Right cardiac atrium (tissue), 5 donors: ENCODE measurements around the gene FBXO38. TPM values are rescaled to one million over a fixed set of nuclear protein-coding genes. Genes with fewer than 3 reads are reported as not detected.

Experiments
- ATAC-seq, 2 donors: fragments of 200-7000 bp; cut with Tn5 transposase; one replicate each; pipeline versions ENCODE4 v1.8.0 to v1.9.1; 2020; ENCODE audit warnings: moderate library complexity in 2 of 2, mild to moderate bottlenecking in 1 of 2
- DNase-seq, 3 donors: peaks; one replicate each; pipeline ENCODE4 v3.0.0-alpha.2; 2020
- H3K27ac ChIP-seq: one replicate; pipeline ENCODE4 v1.5.1; 2013; ENCODE audit warnings: mild to moderate bottlenecking, low read length, control low read depth, moderate library complexity
- H3K27me3 ChIP-seq: one replicate; pipeline ENCODE4 v1.6.1; 2013; ENCODE audit not compliant: control insufficient read depth, insufficient read depth
- H3K4me1 ChIP-seq: one replicate; pipeline ENCODE4 v1.6.1; 2013; ENCODE audit warnings: low read length; ENCODE audit not compliant: control insufficient read depth, insufficient read depth
- H3K4me3 ChIP-seq: one replicate; pipeline ENCODE4 v1.5.1; 2013; ENCODE audit warnings: low read length, control low read depth
- H3K9me3 ChIP-seq: one replicate; pipeline ENCODE4 v1.6.1; 2013; ENCODE audit warnings: low read length; ENCODE audit not compliant: control insufficient read depth
- WGBS: extraction: QIAGEN DNeasy Blood & Tissue Kit; methylation state at CpG from one replicate; pipeline ENCODE4 v1.1.7; 2013; 5-methylcytosine and 5-hydroxymethylcytosine counted together
- intact Hi-C, 4 donors: fragments of 100-400 bp; cut with DNase I; formaldehyde crosslinking; loops; one replicate each; pipeline versions ENCODE4 v1.11.0 to v1.14.0; 2022 to 2023
- polyA plus RNA-seq: library from polyadenylated mRNA; stranded (reverse); fragments of 200-250 nt; gene quantifications from one replicate; pipeline ENCODE4 v1.2.3, GENCODE V29; 2013
- total RNA-seq, 4 donors: library from RNA; stranded (reverse); fragmentation: NEBNext Ultra II Directional; extraction: Animal tissue kit (Norgen Biotek cat#: 25700); gene quantifications; one replicate each; pipeline ENCODE4 v1.2.1, GENCODE V29; 2021
- donor health status: healthy with polysubstance abuse.
- donor health status: DM: no; HTN: yes; CAD: no.
- donor health status: DM: no; HTN: no; CAD: no.
- donor health status: DM: no; HTN: yes; CAD: no; lungs with severe emphysema.
- donor health status: DM: yes; HTN: yes; CAD: no.

The FBXO38 gene
- total and polyA plus RNA-seq, 5 donors = 17.0 to 44.2 (median 42.5) TPM

DNA sequence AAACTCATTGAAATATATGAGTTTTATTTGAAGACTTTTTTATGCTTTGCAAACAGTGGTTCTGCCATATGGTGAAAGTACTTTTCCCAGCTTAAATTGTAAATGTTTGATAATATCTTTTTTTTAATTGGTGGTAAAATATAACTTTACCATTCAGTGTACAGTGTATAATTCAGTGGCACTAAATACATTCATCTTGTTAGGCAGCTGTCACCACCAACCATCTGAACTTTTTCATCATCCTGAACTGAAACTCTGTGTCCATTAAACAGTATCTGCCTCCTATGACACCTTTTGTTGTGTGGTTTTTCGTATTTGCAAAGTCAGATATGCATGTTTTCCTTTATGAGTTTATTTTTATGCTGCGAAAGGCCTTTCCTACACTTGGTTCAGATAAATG, 45.1 kb downstream of the FBXO38 start:
- intact Hi-C loops = no loop called here

DNA sequence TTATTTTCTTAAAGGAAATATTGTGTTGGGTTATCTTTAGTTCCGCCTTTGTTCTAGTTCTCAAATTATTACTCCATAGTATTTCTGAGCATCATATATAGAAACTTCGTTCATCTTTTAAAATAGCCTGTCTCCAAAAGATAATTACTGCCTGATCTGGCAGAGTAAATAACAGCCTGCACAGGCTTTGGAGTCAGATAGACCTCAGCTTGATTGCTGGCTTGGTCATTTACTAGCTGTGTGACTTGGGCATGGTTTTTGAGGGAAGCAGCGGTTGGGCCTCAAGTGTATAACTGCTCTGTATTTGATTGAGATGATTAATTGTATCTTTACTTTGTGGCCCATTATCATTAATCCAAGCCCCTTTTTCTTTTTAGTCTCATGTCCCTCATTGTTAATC, 50.1 kb downstream of the FBXO38 start:
- DNase-seq = no peak
- intact Hi-C loops = no loop called here
- WGBS = 93% methylated on average over 3 of the region's 3 CpGs

More for the DNA sequence above, 45.1 kb downstream of the FBXO38 start:
- 93% methylated on average over 2 of the region's 2 CpGs for WGBS
- no peaks in the 10 kb centered on the region for H3K9me3 ChIP-seq
- DNase-seq (no peak), ATAC-seq (no peak)
- H3K27ac ChIP-seq = no peak overlapping the region
- H3K27me3 ChIP-seq = no peaks in the 10 kb centered on the region
- H3K4me1 ChIP-seq = peaks cover 2% of the 10 kb centered on the region
- no peak overlapping the region for H3K4me3 ChIP-seq

DNA sequence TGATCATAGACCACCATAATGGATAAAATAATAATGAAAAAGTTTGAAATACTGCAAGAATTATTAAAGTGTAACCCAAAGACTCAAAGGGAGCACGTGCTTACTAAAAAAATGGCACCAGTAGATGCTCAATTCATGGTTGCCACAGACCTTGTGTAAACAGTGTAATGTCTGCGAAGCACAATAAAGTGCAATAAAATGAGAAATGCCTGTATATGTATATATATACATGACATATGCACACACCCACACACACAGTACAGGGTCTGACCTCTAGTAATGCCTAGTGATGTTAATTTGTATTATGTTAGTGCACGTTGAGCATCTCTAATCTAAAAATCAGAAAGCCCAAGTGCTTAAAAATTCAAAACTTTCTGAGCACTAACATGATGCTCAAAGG, 52.3 kb downstream of the FBXO38 start:
- no peaks in the 10 kb centered on the region for H3K9me3 ChIP-seq
- H3K4me3 ChIP-seq = no peak overlapping the region
- H3K27me3 ChIP-seq = no peaks in the 10 kb centered on the region
- no peak overlapping the region for H3K27ac ChIP-seq
- WGBS = 95% methylated on average over 3 of the region's 3 CpGs
- H3K4me1 ChIP-seq = no peaks in the 10 kb centered on the region
- intact Hi-C loops = no loop called here
- DNase-seq = no peak
- no peak for ATAC-seq

More for the DNA sequence above, 50.1 kb downstream of the FBXO38 start:
- Histone ChIP-seq H3K4me1 (no peaks in the 10 kb centered on the region), H3K27me3 (no peaks in the 10 kb centered on the region), H3K27ac (no peak overlapping the region), H3K9me3 (no peaks in the 10 kb centered on the region), H3K4me3 (no peak overlapping the region)
- no peak for ATAC-seq

DNA sequence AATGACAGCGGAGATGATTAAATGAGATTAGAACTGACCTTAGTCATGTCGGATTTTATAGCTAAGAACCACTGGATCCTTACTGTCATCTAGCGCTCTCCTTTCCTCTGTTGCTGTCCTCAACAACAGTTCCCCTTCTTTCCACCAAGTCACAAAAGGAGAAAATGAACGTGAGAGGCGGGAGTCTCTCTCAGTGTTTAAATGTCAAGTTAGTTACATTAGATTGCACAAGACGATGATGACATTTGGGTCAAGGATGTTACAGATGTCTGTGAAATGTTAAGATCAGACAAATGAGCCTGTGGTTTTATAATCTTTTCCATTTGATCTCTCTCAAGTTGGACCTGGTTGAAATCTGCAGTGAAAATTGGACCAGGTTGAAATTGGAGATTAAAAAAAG, 53.5 kb downstream of the FBXO38 start:
- no peaks in the 10 kb centered on the region for H3K27me3 ChIP-seq
- WGBS = 85% methylated on average over 6 of the region's 6 CpGs
- no peak overlapping the region for H3K27ac ChIP-seq
- ATAC-seq = no peak
- intact Hi-C loops = no loop called here
- no peaks in the 10 kb centered on the region for H3K4me1 ChIP-seq
- H3K9me3 ChIP-seq = no peaks in the 10 kb centered on the region
- no peak overlapping the region for H3K4me3 ChIP-seq
- no peak for DNase-seq

DNA sequence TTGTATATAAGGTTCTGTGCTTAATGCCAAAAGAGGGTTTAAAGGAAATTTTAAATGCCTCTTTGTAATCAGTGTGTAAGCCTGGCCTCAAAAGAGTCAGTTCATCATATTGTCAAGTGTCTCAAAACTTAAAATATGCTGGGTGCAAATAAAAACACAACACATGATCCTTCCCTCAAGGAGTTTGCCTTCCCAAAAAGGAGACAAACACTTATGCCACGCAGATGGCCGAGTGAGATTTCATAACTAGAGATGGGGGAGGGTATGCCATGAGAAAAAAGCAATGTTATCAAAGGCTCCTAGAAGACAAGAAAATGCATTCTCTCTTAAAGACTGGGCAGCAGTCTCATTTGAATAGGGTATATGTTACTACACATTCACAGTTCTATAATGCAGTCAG, 55.2 kb downstream of the FBXO38 start:
- no peak for DNase-seq
- Histone ChIP-seq H3K4me3 (no peak overlapping the region), H3K9me3 (no peaks in the 10 kb centered on the region), H3K27me3 (no peaks in the 10 kb centered on the region), H3K4me1 (no peaks in the 10 kb centered on the region), H3K27ac (no peak overlapping the region)
- ATAC-seq = no peak
- intact Hi-C loops = no loop called here
- WGBS = 62% methylated on average over 2 of the region's 2 CpGs

DNA sequence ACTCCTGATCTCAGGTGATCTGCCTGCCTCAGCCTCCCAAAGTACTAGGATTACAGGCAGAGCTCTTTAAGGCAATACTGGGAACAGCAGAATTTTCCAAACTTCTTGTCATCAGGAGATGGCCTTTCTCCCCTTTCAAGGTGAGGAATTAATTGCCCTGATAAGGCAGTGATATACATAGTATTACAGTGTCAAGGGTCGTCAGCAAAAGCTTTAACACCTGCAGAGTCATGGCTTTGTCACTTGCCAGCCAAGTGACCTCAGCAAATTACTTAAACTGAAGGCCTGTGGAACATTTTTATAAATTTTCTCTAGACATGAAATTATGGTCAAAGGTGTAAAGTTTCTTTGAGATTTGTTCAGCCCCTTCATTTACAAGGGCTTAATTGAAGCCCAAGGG, 59.5 kb downstream of the FBXO38 start:
- H3K4me3 ChIP-seq = no peak overlapping the region
- no peaks in the 10 kb centered on the region for H3K9me3 ChIP-seq
- 47% methylated on average over 1 of the region's 1 CpG for WGBS
- no peaks in the 10 kb centered on the region for H3K27me3 ChIP-seq
- ATAC-seq (no peak), DNase-seq (no peak)
- intact Hi-C loops = loop anchor here in 3 of 4 donors (5.0 to 10.0 kb wide), 3 partner anchors 284 to 592 kb away; no protein-coding TSS in a partner anchor
- H3K4me1 ChIP-seq = peaks cover 2% of the 10 kb centered on the region
- no peak overlapping the region for H3K27ac ChIP-seq

DNA sequence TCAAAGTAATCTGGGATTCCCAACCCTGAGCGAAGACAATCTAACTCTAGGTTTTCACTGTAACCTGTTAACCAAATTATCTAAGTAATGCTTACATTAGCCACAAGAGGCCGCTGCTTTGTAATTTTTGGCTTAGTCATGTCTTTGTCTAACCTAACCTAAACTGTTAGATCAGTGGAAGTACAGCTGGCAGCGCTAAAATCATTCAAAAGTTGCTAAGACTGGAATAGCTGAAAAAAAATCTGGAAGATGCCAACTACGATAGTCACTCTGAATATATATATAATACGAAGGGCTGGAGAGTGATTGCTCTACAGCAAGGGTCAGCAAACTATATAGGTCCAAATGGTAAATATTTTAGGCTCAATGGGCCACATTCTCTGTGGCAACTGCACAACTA, 60.2 kb downstream of the FBXO38 start:
- no peaks in the 10 kb centered on the region for H3K9me3 ChIP-seq
- DNase-seq = no peak
- peaks cover 2% of the 10 kb centered on the region for H3K4me1 ChIP-seq
- peak; percentile 77 to 84 for ATAC-seq
- 16% methylated on average over 5 of the region's 5 CpGs for WGBS
- no peak overlapping the region for H3K4me3 ChIP-seq
- no peaks in the 10 kb centered on the region for H3K27me3 ChIP-seq
- intact Hi-C loops = loop anchor here (2.0 to 10.0 kb wide), 5 partner anchors 283 to 591 kb away; no protein-coding TSS in a partner anchor
- H3K27ac ChIP-seq = no peak overlapping the region

DNA sequence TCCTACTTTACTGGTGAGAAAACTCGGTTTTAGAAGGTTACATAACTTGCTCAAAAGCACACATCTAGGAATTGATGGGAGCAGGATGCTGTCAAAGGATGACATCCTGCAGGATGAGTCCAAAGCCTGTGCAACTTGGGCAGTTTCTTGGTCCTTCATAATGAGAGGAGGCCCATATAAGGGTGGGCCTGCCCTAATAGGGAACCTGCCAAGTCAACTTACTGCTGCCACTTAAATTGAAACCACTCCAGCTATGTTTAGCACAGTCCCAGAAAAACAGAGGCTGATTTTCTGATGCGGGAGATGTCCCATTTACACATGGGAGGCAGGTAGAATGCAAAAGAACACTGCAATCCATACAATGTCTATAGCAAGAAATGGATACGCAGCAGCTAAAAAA, 61.8 kb downstream of the FBXO38 start:
- intact Hi-C loops = loop anchor here in 2 of 4 donors (2.0 to 10.0 kb wide), 3 partner anchors 283 to 589 kb away; no protein-coding TSS in a partner anchor
- peak in 1 of 2 donors; percentile 32 for ATAC-seq
- H3K27ac ChIP-seq = no peak overlapping the region

DNA sequence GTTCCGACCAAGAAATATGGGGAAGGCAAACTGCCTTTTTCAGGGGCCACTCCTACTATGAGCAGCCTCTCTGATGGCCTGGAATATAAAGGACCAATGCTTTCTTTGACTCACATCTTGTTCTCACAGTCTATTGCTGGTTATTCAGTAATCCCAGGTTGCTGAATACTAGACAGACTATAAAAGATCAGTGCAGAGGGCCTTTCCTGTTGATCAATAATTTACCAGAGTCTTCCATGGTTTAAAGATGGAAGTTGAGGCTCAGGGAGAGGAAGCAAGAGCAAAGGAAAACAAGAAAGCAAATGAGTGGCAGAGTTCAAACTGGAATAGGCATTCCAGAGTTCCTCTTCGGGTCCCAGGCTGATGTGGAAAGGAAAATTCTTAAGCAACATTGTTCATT, 62.9 kb downstream of the FBXO38 start:
- DNase-seq = no peak
- H3K27me3 ChIP-seq = no peaks in the 10 kb centered on the region
- intact Hi-C loops = loop anchor here in 1 of 4 donors (10.0 kb wide), 1 partner anchor 588 kb away; no protein-coding TSS in a partner anchor
- no peak overlapping the region for H3K4me3 ChIP-seq
- 62% methylated on average over 2 of the region's 2 CpGs for WGBS
- peaks cover 2% of the 10 kb centered on the region for H3K4me1 ChIP-seq
- no peak for ATAC-seq
- H3K9me3 ChIP-seq = no peaks in the 10 kb centered on the region
- H3K27ac ChIP-seq = no peak overlapping the region

More for the DNA sequence above, 61.8 kb downstream of the FBXO38 start:
- no peak overlapping the region for H3K4me3 ChIP-seq
- 68% methylated on average over 3 of the region's 3 CpGs for WGBS
- no peaks in the 10 kb centered on the region for H3K9me3 ChIP-seq
- H3K27me3 ChIP-seq = no peaks in the 10 kb centered on the region
- no peak for DNase-seq
- H3K4me1 ChIP-seq = peaks cover 2% of the 10 kb centered on the region

DNA sequence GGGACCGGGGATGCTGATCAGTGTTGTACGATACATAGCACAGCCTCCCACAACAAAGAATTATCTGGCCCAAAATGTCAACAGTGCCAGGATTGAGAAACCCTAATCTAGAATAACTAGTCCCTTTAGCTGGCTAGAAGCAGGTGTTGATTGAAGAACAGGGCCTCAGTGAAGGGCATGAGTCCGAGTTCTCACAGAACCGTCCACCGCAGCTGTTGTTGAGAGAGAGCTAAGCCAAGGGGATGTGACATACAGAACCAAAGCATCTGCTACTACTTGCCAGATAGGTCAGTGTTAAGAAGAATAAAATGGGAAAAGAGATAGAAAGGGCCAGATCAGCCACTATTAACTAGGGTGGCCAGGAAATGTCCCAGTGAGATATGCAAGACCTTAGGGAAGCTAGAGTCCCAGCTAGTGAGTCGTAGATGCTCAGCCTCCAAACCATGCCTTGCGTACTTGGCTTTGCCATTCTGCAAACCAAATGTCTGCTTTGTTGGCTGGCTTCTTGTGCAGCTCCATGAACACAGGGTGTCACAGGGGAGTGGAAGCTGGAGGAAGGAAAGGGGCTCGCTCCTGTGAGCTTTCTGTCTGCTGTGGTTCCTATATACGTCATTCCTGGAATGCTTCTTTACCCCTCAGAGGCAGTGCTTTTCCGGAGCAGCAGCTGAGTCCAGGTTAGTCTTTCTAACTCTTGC, 68.9 kb downstream of the FBXO38 start:
- Histone ChIP-seq H3K4me1 (no peaks in the 10 kb centered on the region), H3K27me3 (no peaks in the 10 kb centered on the region), H3K9me3 (no peaks in the 10 kb centered on the region), H3K4me3 (no peak overlapping the region), H3K27ac (peak overlapping the region; percentile 94)
- WGBS = 43% methylated on average over 10 of the region's 10 CpGs
- DNase-seq (peak; percentile 59 to 76 (median 71)), ATAC-seq (peak; percentile 79 to 87)
- intact Hi-C loops = loop anchor here in 1 of 4 donors (5.0 kb wide), 1 partner anchor 200 kb away; the partner anchor contains the start of gene HTR4

DNA sequence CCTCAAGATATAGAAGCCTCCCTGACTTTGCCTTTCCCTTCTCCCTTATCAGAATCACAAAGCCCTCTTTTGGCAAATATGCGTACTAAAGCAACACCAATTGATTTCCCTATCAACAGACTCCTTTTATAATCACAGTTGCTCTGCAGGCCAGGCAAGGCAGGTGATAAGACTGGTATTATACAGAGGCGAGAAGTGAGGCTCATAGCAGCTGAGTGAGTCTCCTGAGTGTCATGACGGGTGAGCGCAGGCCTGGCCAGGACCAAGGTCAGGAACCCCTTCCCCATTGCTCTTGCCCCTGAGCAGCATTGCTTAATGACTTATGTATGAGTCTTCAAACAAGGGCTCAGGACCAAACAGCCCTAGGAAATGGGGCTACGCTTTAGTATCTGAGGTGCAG, 70.8 kb downstream of the FBXO38 start:
- Histone ChIP-seq H3K27ac (peak overlapping the region; percentile 78), H3K9me3 (no peaks in the 10 kb centered on the region), H3K4me1 (no peaks in the 10 kb centered on the region), H3K27me3 (no peaks in the 10 kb centered on the region), H3K4me3 (no peak overlapping the region)
- intact Hi-C loops = loop anchor here in 1 of 4 donors (5.0 kb wide), 1 partner anchor 198 kb away; the partner anchor contains the start of gene HTR4
- WGBS = 54% methylated on average over 5 of the region's 5 CpGs
- DNase-seq (peak; percentile 38 to 75 (median 57)), ATAC-seq (peak; percentile 68 to 76)
